SK-N-MC (cell line): ENCODE data around the gene DCP2.
"Not testable (repeated sequence)": the region's sequence is repeated elsewhere in the genome, so short reads cannot be mapped to it uniquely, and the experiment has no call there.

Source experiments
- EZH2 ChIP-seq: fragments of 200-600 bp; sonication (generic); IDR thresholded peaks from one replicate; pipeline ENCODE4 v1.6.1; 2017; ENCODE audit warnings: antibody characterized with exemption
- FOXP2 ChIP-seq: optimal IDR thresholded peaks from 2 replicates; pipeline ENCODE3; 2011; ENCODE audit warnings: mild to moderate bottlenecking, moderate library complexity; ENCODE audit not compliant: insufficient read depth; ENCODE audit errors: extremely low read length, control extremely low read depth
- POLR2AphosphoS5 ChIP-seq: IDR thresholded peaks from 2 replicates; pipeline ENCODE4 v1.6.1; 2012; ENCODE audit warnings: mild to moderate bottlenecking, low read depth, low read length, borderline replicate concordance

- TF ChIP-seq EZH2, POLR2AphosphoS5, FOXP2: not testable (repeated sequence)
Measured at GRCh38 chr5:112963374-112963733, 13.2 kb upstream of the DCP2 start.
